ENCODE data around the gene CTSO.

GRCh38 chr4:155975511-155975910 lies 21.8 kb upstream of the CTSO start:
- TF ChIP-seq CTCF (IDR thresholded peaks at IDR 0.05) (no peak), POLR2A (IDR thresholded peaks at IDR 0.05) (no peak)

Data from testis (tissue), 2 donors.